ENCODE measurements around the gene ZNF280A.
"Not testable (repeated sequence)": the region's sequence is repeated elsewhere in the genome, so short reads cannot be mapped to it uniquely, and the experiment has no call there.

The ZNF280A gene

GRCh38 chr22:22515890-22516289 is 4.2 kb downstream of the ZNF280A start:
- no peak overlapping the region for H3K27ac ChIP-seq

GRCh38 chr22:22514431-22514830 is 5.6 kb downstream of the ZNF280A start:
- not testable (repeated sequence) for H3K27ac ChIP-seq, H3K4me3 ChIP-seq

More at GRCh38 chr22:22515890-22516289, 4.2 kb downstream of the ZNF280A start:
- H3K4me3 ChIP-seq: no peak overlapping the region

- H3K4me3 ChIP-seq: no peak overlapping the region
- H3K27ac ChIP-seq: no peak overlapping the region
Observed at GRCh38 chr22:22513619-22514018, 6.5 kb downstream of the ZNF280A start.

- H3K27ac ChIP-seq: no peak overlapping the region
- no peak overlapping the region for H3K4me3 ChIP-seq
Observed at GRCh38 chr22:22512951-22513350, 7.1 kb downstream of the ZNF280A start.

- H3K4me3 ChIP-seq, H3K27ac ChIP-seq: not testable (repeated sequence)
Observed at GRCh38 chr22:22510833-22511232, 9.2 kb downstream of the ZNF280A start.

GRCh38 chr22:22509912-22510311 is 10.2 kb downstream of the ZNF280A start:
- not testable (repeated sequence) for H3K27ac ChIP-seq

GRCh38 chr22:22508274-22509176 is 11.5 kb downstream of the ZNF280A start, which contains the start of gene ZNF280B:
TSS of gene ZNF280B (minus strand) at chr22:22508742. CDS start at chr22:22489398, 19,344 bp downstream.
- peak within 1 kb of the TSS; percentile 25 to 47 (median 34) for H3K4me3 ChIP-seq
- peak within 1 kb of the TSS in 3 of 21 experiments; percentile 1 to 36 (median 35) for H3K27ac ChIP-seq

More at GRCh38 chr22:22509912-22510311, 10.2 kb downstream of the ZNF280A start:
- not testable (repeated sequence) for H3K4me3 ChIP-seq

- Histone ChIP-seq H3K27ac (peak overlapping the region in 1 of 21 experiments; percentile 35), H3K4me3 (peak overlapping the region; percentile 25 to 47 (median 34))
Observed at GRCh38 chr22:22507743-22508273, 12.3 kb downstream of the ZNF280A start.

- H3K27ac ChIP-seq: no peak overlapping the region
- no peak overlapping the region for H3K4me3 ChIP-seq
Observed at GRCh38 chr22:22506736-22507135, 13.3 kb downstream of the ZNF280A start.

GRCh38 chr22:22498267-22498666 is 21.8 kb downstream of the ZNF280A start:
- no peak overlapping the region for H3K27ac ChIP-seq

GRCh38 chr22:22491589-22491988 is 28.5 kb downstream of the ZNF280A start:
- H3K27ac ChIP-seq, H3K4me3 ChIP-seq: not testable (repeated sequence)

More at GRCh38 chr22:22498267-22498666, 21.8 kb downstream of the ZNF280A start:
- no peak overlapping the region for H3K4me3 ChIP-seq

GRCh38 chr22:22488736-22489135 is 31.3 kb downstream of the ZNF280A start:
- no peak overlapping the region for H3K4me3 ChIP-seq
- H3K27ac ChIP-seq: no peak overlapping the region

- no peak overlapping the region for H3K4me3 ChIP-seq
- no peak overlapping the region for H3K27ac ChIP-seq
Observed at GRCh38 chr22:22487869-22488597, 32.0 kb downstream of the ZNF280A start.

- Histone ChIP-seq H3K27ac (no peak overlapping the region), H3K4me3 (no peak overlapping the region)
Observed at GRCh38 chr22:22487059-22487458, 33.0 kb downstream of the ZNF280A start.

- Histone ChIP-seq H3K4me3 (no peak overlapping the region), H3K27ac (no peak overlapping the region)
Observed at GRCh38 chr22:22486132-22486899, 33.8 kb downstream of the ZNF280A start.

GRCh38 chr22:22485524-22485923 is 34.5 kb downstream of the ZNF280A start:
- no peak overlapping the region for H3K27ac ChIP-seq

GRCh38 chr22:22484023-22484422 is 36.0 kb downstream of the ZNF280A start:
- H3K27ac ChIP-seq: no peak overlapping the region
- no peak overlapping the region for H3K4me3 ChIP-seq

More at GRCh38 chr22:22485524-22485923, 34.5 kb downstream of the ZNF280A start:
- H3K4me3 ChIP-seq: no peak overlapping the region

- no peak overlapping the region for H3K27ac ChIP-seq
- H3K4me3 ChIP-seq: no peak overlapping the region
Observed at GRCh38 chr22:22480940-22481339, 39.1 kb downstream of the ZNF280A start.

- Histone ChIP-seq H3K27ac (no peak overlapping the region), H3K4me3 (no peak overlapping the region)
Observed at GRCh38 chr22:22479999-22480532, 40.0 kb downstream of the ZNF280A start.

All from skin epidermis (tissue), 12 donors.